Upper lobe of left lung (tissue), 6 donors: Measurements from ENCODE around the gene MFSD2B. TPM values are rescaled to one million over a fixed set of nuclear protein-coding genes. Genes with fewer than 3 reads are reported as not detected.
"Not testable (repeated sequence)": the region's sequence is repeated elsewhere in the genome, so short reads cannot be mapped to it uniquely, and the experiment has no call there.

Experiments used
- ATAC-seq, 2 donors: fragments of 200-7000 bp; cut with Tn5 transposase; one replicate each; pipeline ENCODE4 v1.9.1; 2022; ENCODE audit warnings: mild to moderate bottlenecking in 2 of 2, moderate library complexity in 2 of 2; ENCODE audit not compliant: low FRiP score in 2 of 2
- DNase-seq, 2 donors: peaks; one replicate each; pipeline ENCODE4 v3.0.0-alpha.2; 2019 to 2020
- H3K27ac ChIP-seq, 4 donors: fragments of 200-600 bp; sonication (generic); one replicate each; pipeline ENCODE4 v1.5.1; 2016 to 2019
- H3K27me3 ChIP-seq, 4 donors: fragments of 200-600 bp; sonication (generic); one replicate each; pipeline ENCODE4 v1.5.1; 2017 to 2019
- H3K36me3 ChIP-seq, 4 donors: fragments of 200-600 bp; sonication (generic); one replicate each; pipeline ENCODE4 v1.5.1; 2016 to 2019
- H3K4me1 ChIP-seq, 4 donors: fragments of 200-600 bp; sonication (generic); one replicate each; pipeline ENCODE4 v1.5.1; 2018 to 2019
- H3K4me3 ChIP-seq, 4 donors: fragments of 200-600 bp; sonication (generic); one replicate each; pipeline ENCODE4 v1.5.1; 2017 to 2019; ENCODE audit warnings: mild to moderate bottlenecking in 2 of 4, moderate library complexity in 1 of 4
- H3K9me3 ChIP-seq, 4 donors: fragments of 200-600 bp; sonication (generic); one replicate each; pipeline ENCODE4 v1.5.1; 2018 to 2019
- CTCF ChIP-seq, 6 experiments: fragments of 450-650 bp in 4 of 6; fragments of 200-600 bp in 2 of 6; sonication (generic) in 2 of 6; IDR thresholded peaks; one replicate each; pipeline ENCODE4 v1.5.1; 2016 to 2019; ENCODE audit warnings: antibody characterized with exemption in 6 of 6
- EP300 ChIP-seq, 4 donors: sonication (generic); formaldehyde crosslinking; IDR thresholded peaks; one replicate each; pipeline ENCODE4 v1.5.1; 2017; ENCODE audit warnings: antibody characterized with exemption in 4 of 4, control low read depth in 2 of 4
- POLR2A ChIP-seq, 4 donors: fragments of 450-650 bp; IDR thresholded peaks; one replicate each; pipeline ENCODE4 v1.5.1; 2016 to 2017; ENCODE audit warnings: antibody characterized with exemption in 4 of 4, mild to moderate bottlenecking in 2 of 4
- POLR2AphosphoS5 ChIP-seq, 2 donors: sonication (generic); formaldehyde crosslinking; IDR thresholded peaks; one replicate each; pipeline ENCODE4 v1.5.1; 2017; ENCODE audit warnings: antibody characterized with exemption in 2 of 2
- WGBS, 2 donors: methylation state at CpG; one replicate each; pipeline ENCODE4 v1.1.5; 2017 to 2018; 5-methylcytosine and 5-hydroxymethylcytosine counted together
- total RNA-seq, 6 donors: library from RNA; depleted of rRNA in 4 of 6; stranded (reverse); fragments of >200 nt in 4 of 6; gene quantifications; one replicate each; pipeline versions ENCODE4 v1.1.0 to v1.2.1, GENCODE V29; 2016 to 2021
- donor health status: DM: no; HTN: no; CAD: no; lungs with moderate emphysema.
- donor health status: DM: no; HTN: yes; CAD: no; lungs with severe emphysema.

MFSD2B gene
- total RNA-seq, 6 donors from 2014 or later, result 0.40 to 1.8 (median 0.76) TPM; not detected in 1

GRCh38 chr2:24024996-24025663, 15.2 kb downstream of the MFSD2B start:
- H3K27ac ChIP-seq, result no peak overlapping the region
- ATAC-seq, result no peak
- no peaks in the 10 kb centered on the region for H3K27me3 ChIP-seq
- H3K36me3 ChIP-seq, result peaks cover 0 to 45% (median 17%) of the 10 kb centered on the region in 4 donors
- no peak overlapping the region for H3K4me3 ChIP-seq
- no peak for DNase-seq
- no peaks in the 10 kb centered on the region for H3K9me3 ChIP-seq
- 95 to 96% methylated on average over 13 to 17 of the region's 17 CpGs for WGBS, 2 donors
- H3K4me1 ChIP-seq, result no peaks in the 10 kb centered on the region
- TF ChIP-seq POLR2AphosphoS5 (IDR thresholded peaks at IDR 0.05) (no peak), EP300 (IDR thresholded peaks at IDR 0.05) (no peak), POLR2A (IDR thresholded peaks at IDR 0.05) (no peak), CTCF (IDR thresholded peaks at IDR 0.05) (no peak)

- ATAC-seq (no peak), DNase-seq (no peak)
- no peaks in the 10 kb centered on the region for H3K27me3 ChIP-seq
- H3K36me3 ChIP-seq, result peaks cover 6 to 56% (median 26%) of the 10 kb centered on the region in 4 donors
- no peaks in the 10 kb centered on the region for H3K9me3 ChIP-seq
- TF ChIP-seq CTCF (IDR thresholded peaks at IDR 0.05), result no peak
- TF ChIP-seq POLR2A (IDR thresholded peaks at IDR 0.05), result no peak
- TF ChIP-seq POLR2AphosphoS5 (IDR thresholded peaks at IDR 0.05), result no peak
- no peak overlapping the region for H3K4me3 ChIP-seq
- H3K27ac ChIP-seq, result no peak overlapping the region
- H3K4me1 ChIP-seq, result no peaks in the 10 kb centered on the region
- 72 to 78% methylated on average over 2 of the region's 2 CpGs for whole genome bisulfite sequencing, 2 donors
Measured at GRCh38 chr2:24026233-24026632, 16.3 kb downstream of the MFSD2B start.

- Histone ChIP-seq H3K9me3 (no peaks in the 10 kb centered on the region), H3K4me3 (no peak overlapping the region), H3K27me3 (no peaks in the 10 kb centered on the region), H3K4me1 (peaks cover 0 to 4% (median 0%) of the 10 kb centered on the region in 4 donors), H3K36me3 (peaks cover 7 to 26% (median 16%) of the 10 kb centered on the region in 4 donors), H3K27ac (no peak overlapping the region)
- TF ChIP-seq EP300 (IDR thresholded peaks at IDR 0.05) (no peak), CTCF (IDR thresholded peaks at IDR 0.05) (no peak), POLR2A (IDR thresholded peaks at IDR 0.05) (no peak), POLR2AphosphoS5 (IDR thresholded peaks at IDR 0.05) (no peak)
- WGBS, 2 donors, result 95 to 96% methylated on average over 7 to 9 of the region's 9 CpGs
- DNase-seq, result no peak
- no peak for ATAC-seq
Measured at GRCh38 chr2:24038786-24039499, 29.1 kb downstream of the MFSD2B start.

GRCh38 chr2:24040511-24040910, 30.6 kb downstream of the MFSD2B start:
- Histone ChIP-seq H3K9me3 (no peaks in the 10 kb centered on the region), H3K27me3 (no peaks in the 10 kb centered on the region), H3K4me3 (no peak overlapping the region), H3K27ac (no peak overlapping the region), H3K36me3 (peaks cover 7 to 26% (median 16%) of the 10 kb centered on the region in 4 donors), H3K4me1 (peaks cover 0 to 4% (median 0%) of the 10 kb centered on the region in 4 donors)
- 100% methylated on average over 4 of the region's 4 CpGs for WGBS, 2 donors
- TF ChIP-seq POLR2AphosphoS5 (IDR thresholded peaks at IDR 0.05) (no peak), POLR2A (IDR thresholded peaks at IDR 0.05) (no peak), CTCF (IDR thresholded peaks at IDR 0.05) (no peak), EP300 (IDR thresholded peaks at IDR 0.05) (no peak)
- DNase-seq (no peak), ATAC-seq (no peak)

- not testable (repeated sequence) for H3K27ac ChIP-seq, H3K9me3 ChIP-seq, H3K4me3 ChIP-seq, H3K27me3 ChIP-seq, ATAC-seq, DNase-seq
- WGBS, 2 donors, result 87 to 96% methylated on average over 6 of the region's 6 CpGs
- Histone ChIP-seq H3K4me1 (peaks cover 11 to 18% (median 13%) of the 10 kb centered on the region in 4 donors), H3K36me3 (peaks cover 0 to 13% (median 10%) of the 10 kb centered on the region in 4 donors)
Measured at GRCh38 chr2:24043133-24043532, 33.2 kb downstream of the MFSD2B start.
